Stimulated activated CD4-positive, alpha-beta T cell treated with anti-CD3 and anti-CD28 coated beads, TNF-alpha, amount 100 ng/mL, for 24 hours (primary cell): ENCODE results near the gene IZUMO1R.
"Not testable (repeated sequence)": the region's sequence is repeated elsewhere in the genome, so short reads cannot be mapped to it uniquely, and the experiment has no call there.

Experiments
- DNase-seq, 3 experiments: peaks; one replicate each; pipeline ENCODE4 v3.0.0-alpha.2; 2020; ENCODE audit warnings: low read depth in 3 of 3

IZUMO1R gene

GRCh38 chr11:94325681-94326080 is 21.3 kb downstream of the IZUMO1R start:
- DNase-seq, result peak in 1 of 3 experiments; percentile 41

- no peak for DNase-seq
Observed at GRCh38 chr11:94326947-94327346, 22.6 kb downstream of the IZUMO1R start.

- no peak for DNase-seq
Observed at GRCh38 chr11:94328587-94329080, 24.3 kb downstream of the IZUMO1R start.

- no peak for DNase-seq
Observed at GRCh38 chr11:94329501-94329900, 25.1 kb downstream of the IZUMO1R start.

GRCh38 chr11:94330789-94331188 is 26.4 kb downstream of the IZUMO1R start:
- DNase-seq, result no peak

- DNase-seq, result no peak
Observed at GRCh38 chr11:94332814-94333213, 28.4 kb downstream of the IZUMO1R start.

GRCh38 chr11:94336033-94336432 is 31.7 kb downstream of the IZUMO1R start:
- DNase-seq, result no peak

GRCh38 chr11:94338651-94339050 is 34.3 kb downstream of the IZUMO1R start:
- no peak for DNase-seq

GRCh38 chr11:94342250-94342649 is 37.9 kb downstream of the IZUMO1R start:
- no peak for DNase-seq

- no peak for DNase-seq
Observed at GRCh38 chr11:94343495-94343894, 39.1 kb downstream of the IZUMO1R start.

GRCh38 chr11:94346311-94346710 is 41.9 kb downstream of the IZUMO1R start:
- not testable (repeated sequence) for DNase-seq

GRCh38 chr11:94350850-94351563 is 46.6 kb downstream of the IZUMO1R start:
- not testable (repeated sequence) for DNase-seq
